NCI-H345 (cell line): Measurements from ENCODE around the gene HOXB8.

ENCODE experiments used
- DNase-seq: peaks from one replicate; lab custom pipeline; 2025; lab: John Stamatoyannopoulos, UW

Gene HOXB8

DNA sequence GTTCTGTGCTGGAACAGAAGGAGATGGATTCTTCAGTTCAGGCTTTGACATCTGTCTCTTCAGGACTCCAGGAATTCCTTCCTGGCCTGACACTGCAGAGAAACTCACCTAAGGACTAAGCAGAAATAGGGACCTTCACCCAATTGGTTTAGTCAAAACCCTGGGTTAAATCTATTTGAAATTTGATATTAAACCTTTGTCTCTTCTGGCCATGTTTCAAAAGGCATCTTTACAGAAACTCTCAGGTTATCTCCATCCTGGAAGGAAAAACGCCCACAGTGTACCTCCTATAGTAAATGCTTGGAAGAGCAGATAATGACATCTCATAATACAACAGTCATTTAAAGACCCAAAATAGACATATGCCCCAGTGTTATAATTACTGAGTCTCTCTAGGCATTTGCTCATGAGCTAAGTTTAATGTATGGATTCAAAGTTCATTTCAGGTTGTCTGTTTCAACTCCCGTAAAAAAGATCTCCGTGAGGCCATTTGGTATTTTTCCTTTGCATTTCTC lies 31.3 kb downstream of the HOXB8 start:
- DNase-seq, result peak; percentile 28

GRCh38 chr17:48582750-48583069 lies 32.4 kb downstream of the HOXB8 start:
- DNase-seq, result peak; percentile 21

- DNase-seq, result peak; percentile 6
Observed at GRCh38 chr17:48579760-48580554, 35.1 kb downstream of the HOXB8 start.

- no peak for DNase-seq
Observed at GRCh38 chr17:48579471-48579759, 35.7 kb downstream of the HOXB8 start.

DNA sequence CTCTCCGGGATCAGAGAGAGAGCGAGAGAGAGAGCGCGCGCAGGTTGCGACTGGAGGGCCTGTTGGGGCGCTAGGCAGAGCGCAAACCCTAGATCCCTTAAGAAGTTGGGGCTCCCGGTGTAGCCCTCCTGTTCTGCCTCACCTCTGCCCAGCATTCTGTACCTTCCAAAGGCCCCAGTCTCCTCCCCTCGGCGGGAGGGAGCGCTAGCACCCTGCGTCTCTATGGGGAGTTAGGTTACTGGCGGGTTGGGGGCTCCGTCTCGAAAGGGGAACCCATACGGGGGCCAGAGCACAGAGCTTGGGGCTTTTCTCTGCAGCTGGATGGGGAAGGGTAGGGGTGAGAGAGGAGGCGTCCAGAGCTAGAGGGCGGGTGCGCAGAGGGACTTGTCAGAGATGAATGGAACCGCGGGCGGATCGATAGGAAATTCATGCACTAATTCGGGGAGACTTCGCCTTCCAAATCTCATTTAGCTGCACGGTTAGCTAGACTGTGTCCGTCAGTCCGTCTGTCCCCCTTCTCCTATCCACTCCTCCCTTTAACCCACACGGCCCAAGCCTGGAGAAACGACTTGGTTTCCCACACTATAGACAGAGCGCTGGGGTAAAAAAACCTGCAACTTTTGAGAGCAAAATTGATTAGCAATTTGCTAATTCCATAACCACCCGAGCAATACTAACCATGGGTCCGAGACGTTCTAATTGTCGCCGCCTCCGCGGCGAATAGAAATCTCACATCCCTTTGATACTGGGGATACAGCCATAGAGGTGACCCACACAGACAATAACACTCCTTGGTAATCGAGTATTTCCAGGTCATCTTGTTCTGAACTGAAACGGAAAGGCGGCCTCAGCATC lies 36.2 kb downstream of the HOXB8 start:
- peak; percentile 26 for DNase-seq

DNA sequence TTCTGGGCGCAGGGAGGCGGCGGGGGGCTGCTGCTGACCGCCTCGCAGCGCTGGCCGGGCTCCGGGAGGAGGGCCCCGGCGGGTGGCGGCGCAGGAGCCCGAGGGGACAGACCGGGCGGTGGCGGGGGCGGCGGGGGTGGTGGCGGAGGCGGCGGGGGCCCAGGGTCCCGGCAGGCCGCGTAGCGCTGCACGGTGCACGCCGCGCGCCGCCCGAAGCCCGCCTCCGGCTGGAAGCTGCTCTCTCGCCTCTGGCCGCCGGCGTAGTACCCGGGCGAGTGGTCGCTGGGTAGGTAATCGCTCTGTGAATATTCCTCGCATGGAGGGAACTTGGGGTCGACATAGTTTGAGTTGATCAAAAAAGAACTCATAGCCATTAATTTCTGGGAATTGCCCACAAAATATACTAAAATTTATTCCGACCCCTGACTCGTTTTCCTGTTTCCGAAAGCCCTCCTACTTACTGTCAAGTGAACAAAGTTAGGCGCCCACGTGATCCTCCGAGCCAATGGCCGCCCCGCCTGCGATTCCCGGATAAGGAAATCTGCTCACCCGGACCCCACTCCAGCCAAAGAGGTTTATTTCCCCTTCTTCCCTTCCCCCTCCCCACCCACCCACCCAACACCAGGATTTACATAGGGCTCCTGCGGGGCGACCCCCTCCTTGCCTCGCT lies 37.0 kb downstream of the HOXB8 start, which contains the start of gene HOXB4:
Gene HOXB4 (minus strand): TSS at position 405 of the 670 bp plus-strand sequence. CDS start 31 bp downstream, at position 374.
- DNase-seq, result peak; percentile 16

- DNase-seq, result no peak
Observed at GRCh38 chr17:48577330-48577945, 37.7 kb downstream of the HOXB8 start.

- DNase-seq, result no peak
Observed at GRCh38 chr17:48576479-48577309, 38.4 kb downstream of the HOXB8 start.

DNA sequence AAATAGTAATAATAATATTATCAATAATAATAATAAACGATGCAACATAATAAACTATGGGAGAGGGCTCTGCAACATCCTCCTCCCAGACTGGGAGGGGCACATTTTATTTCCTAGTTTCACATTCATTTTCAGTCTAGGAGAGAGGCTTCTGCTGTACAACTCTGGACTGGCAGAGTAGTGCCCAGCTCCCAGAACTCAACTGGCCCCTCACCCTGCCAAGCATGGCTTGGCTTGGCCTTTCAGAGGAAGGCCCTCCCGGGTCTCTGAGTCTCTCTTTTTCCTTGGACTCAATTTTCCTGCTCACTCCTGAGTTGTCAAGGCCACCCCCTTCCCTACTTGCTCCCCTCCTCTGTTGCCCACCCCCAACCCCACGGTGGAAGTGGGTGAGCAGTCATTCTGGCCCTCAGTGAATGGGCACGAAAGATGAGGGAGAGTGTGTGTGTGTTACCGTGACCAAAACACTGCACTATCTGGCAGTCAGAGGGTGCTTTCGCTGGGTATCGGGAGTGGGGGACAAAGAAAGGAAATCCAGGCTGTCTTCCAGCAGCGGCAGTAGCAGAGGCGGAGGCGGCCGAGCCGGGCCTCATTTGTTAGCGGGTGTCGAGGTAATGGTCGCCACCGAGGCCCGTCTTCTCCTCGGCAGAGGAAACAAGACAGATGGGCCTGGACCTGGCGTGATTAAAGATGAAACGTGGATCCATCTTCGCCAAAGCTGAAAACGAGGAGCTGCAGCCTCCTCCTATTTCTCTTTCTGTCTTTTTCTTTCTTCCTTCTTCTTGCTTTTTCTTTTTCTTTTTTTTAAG lies 39.2 kb downstream of the HOXB8 start:
- no peak for DNase-seq

GRCh38 chr17:48575066-48575582 lies 40.0 kb downstream of the HOXB8 start:
- no peak for DNase-seq

- DNase-seq, result no peak
Observed at GRCh38 chr17:48574505-48575065, 40.5 kb downstream of the HOXB8 start.

DNA sequence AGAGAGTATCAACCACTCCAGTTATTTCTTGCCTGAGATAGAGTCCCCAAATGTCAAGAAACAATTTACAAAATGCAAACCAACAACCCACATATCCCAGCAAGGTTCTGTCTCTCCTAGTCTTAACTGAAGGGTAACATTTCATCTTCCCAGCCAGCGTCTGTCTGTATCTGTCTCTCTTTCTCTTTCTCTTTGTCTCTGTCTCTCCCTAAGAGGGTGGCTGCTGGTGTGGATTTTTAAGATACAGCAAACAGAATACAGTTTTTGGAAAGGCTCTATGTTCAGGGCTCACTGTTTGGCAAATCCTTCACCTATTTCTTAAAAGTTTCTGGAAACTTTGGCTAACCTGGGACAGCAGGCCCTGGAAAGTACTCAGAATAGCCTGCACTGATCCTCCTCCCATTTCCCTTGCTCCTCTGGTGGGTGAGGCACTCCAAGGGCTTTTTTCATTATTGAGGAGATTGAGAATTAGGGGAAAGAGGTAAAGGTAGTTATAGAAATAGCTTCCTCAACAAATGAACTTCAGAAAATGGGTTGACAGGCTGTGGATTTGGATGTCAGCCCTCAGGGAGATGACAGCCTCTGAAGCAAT lies 43.2 kb downstream of the HOXB8 start:
- no peak for DNase-seq

- DNase-seq, result no peak
Observed at GRCh38 chr17:48571024-48571818, 43.9 kb downstream of the HOXB8 start.

- no peak for DNase-seq
Observed at GRCh38 chr17:48570325-48571023, 44.6 kb downstream of the HOXB8 start.

DNA sequence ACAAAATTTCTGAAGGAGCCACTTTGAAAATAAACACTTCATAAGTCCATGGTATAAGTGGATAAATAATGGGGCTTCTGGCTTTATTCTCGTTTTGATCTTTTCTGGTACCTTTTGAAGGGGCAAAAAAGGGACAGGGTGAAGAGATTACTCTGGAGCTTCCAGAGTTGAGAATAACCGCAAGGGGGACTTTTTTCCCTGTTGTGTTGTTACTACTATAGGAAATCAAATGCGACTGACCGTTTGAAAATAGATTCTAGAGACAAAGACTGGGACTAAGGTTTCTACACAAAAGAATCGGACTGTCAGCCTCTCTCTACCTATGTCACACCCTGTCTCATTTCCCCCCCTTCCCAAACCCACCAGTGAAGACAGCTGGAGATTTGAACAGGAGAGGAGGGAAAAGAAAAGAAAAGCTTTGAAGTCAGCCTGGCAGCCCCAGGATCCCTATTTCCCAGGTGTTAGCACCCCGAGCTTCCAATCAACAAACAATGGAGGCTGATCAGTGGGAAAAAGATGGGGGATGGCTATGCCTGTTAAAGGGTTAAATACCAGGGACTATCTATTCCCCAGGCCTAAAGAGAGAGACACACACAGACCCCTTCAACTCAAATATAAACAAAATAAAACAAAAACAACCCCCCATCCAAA lies 45.3 kb downstream of the HOXB8 start:
- no peak for DNase-seq

DNA sequence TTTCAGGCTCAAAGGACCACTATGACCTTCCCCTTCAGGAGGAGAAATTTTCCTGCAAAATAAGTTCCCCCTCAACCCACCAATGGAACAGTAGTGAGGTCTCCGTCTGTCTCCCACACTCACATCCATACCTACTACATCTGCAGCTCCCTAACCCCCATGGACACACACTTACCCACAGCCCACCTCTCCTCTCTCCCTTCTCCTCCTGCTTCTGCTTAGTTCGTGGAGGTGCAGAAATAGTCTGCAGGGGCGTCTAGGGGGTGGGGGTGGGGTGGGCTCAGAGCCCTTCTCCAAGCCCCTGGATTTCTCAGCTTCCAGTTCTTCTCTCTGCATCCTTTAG lies 45.9 kb downstream of the HOXB8 start:
- DNase-seq, result no peak

DNA sequence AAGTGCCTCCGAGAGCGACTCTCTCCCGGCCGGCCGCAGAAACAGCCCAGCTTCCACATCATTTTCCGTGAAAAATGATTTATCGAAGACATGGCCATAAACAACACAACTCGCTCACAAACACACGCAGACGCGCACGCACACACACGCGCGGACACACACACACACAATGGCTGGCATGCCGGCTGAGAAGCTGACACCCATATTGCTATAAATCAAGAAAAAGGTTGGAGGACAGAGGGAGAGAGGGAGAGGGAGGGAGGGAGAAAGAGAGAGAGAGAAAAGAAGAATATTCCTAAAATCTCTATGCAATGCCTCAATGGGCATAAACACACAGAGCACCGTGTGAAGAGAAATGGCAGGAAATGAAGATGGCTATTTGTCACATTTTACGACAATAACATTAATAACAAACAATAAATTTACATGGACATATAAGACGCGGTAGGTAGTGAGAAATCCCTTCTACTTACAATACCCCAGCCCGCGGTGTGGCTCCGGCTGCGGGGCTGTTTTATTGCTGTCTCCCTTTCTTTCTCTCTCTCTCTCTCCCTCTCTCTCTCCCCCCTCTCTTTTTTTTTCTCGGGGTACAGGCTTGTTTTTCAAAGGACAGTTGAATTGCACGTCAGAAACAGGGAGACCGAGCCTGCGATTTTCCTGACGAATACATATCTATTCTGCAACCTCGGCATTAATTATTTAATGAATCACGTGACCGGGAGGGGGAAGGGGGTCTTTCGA lies 46.4 kb downstream of the HOXB8 start:
- no peak for DNase-seq
